Lung (tissue), 12 donors: ENCODE results near the gene MUC15. TPM values are rescaled to one million over a fixed set of nuclear protein-coding genes. Genes with fewer than 3 reads are reported as not detected.
A peak's percentile ranks its signal among the peaks of the same experiment; 100 is the strongest.

Experiments
- ATAC-seq: fragments of 200-7000 bp; cut with Tn5 transposase; one replicate; pipeline ENCODE4 v1.9.1; 2020; ENCODE audit warnings: moderate number of reproducible peaks; ENCODE audit not compliant: insufficient read depth, low FRiP score
- DNase-seq, 3 donors: peaks; one replicate each; pipeline ENCODE4 v3.0.0-alpha.2; 2013 to 2017
- H3K27ac ChIP-seq, 2 donors: one replicate each; pipeline ENCODE4 v1.5.1; 2013; ENCODE audit warnings: mild to moderate bottlenecking in 2 of 2, moderate library complexity in 2 of 2, control low read depth in 1 of 2, inconsistent platforms in 1 of 2, low read depth in 1 of 2, low read length in 1 of 2
- H3K27me3 ChIP-seq, 3 donors: one replicate each; pipeline ENCODE4 v1.5.1; 2013; ENCODE audit warnings: low read length in 2 of 3; ENCODE audit not compliant: control insufficient read depth in 3 of 3, insufficient read depth in 3 of 3
- H3K36me3 ChIP-seq, 4 donors: one replicate each; pipeline ENCODE4 v1.5.1; 2013; ENCODE audit warnings: low read length in 4 of 4, mild to moderate bottlenecking in 1 of 4, moderate library complexity in 1 of 4; ENCODE audit not compliant: control insufficient read depth in 4 of 4, insufficient read depth in 4 of 4
- H3K4me1 ChIP-seq, 5 donors: one replicate each; pipeline ENCODE4 v1.5.1; 2013; ENCODE audit warnings: low read length in 5 of 5, mild to moderate bottlenecking in 2 of 5, moderate library complexity in 1 of 5; ENCODE audit not compliant: control insufficient read depth in 5 of 5, insufficient read depth in 5 of 5
- H3K4me3 ChIP-seq: one replicate; pipeline ENCODE4 v1.5.1; 2013; ENCODE audit warnings: mild to moderate bottlenecking, control low read depth, moderate library complexity
- H3K9ac ChIP-seq, 2 donors: one replicate each; pipeline ENCODE4 v1.5.1; 2013; ENCODE audit warnings: low read length in 2 of 2, control low read depth in 1 of 2; ENCODE audit not compliant: insufficient read depth in 1 of 2
- H3K9me3 ChIP-seq, 4 donors: one replicate each; pipeline ENCODE4 v1.5.1; 2013; ENCODE audit warnings: low read length in 3 of 4, mild to moderate bottlenecking in 1 of 4, moderate library complexity in 1 of 4; ENCODE audit not compliant: control insufficient read depth in 4 of 4, insufficient read depth in 3 of 4
- CTCF ChIP-seq: IDR thresholded peaks from 2 replicates; pipeline ENCODE4 v1.5.1; 2012; ENCODE audit warnings: mild to moderate bottlenecking; ENCODE audit errors: control extremely low read depth, extremely low read depth
- WGBS, 2 donors: extraction: QIAGEN DNeasy Blood & Tissue Kit; methylation state at CpG; one replicate each; pipeline ENCODE4 v1.1.7; 2013; 5-methylcytosine and 5-hydroxymethylcytosine counted together
- polyA plus RNA-seq, 2 donors: library from polyadenylated mRNA; stranded (reverse); fragments of 200-250 nt; gene quantifications; one replicate each; pipeline ENCODE4 v1.2.1, GENCODE V29; 2013
- total RNA-seq, 2 donors: library from RNA; depleted of rRNA in 1 of 2; stranded (reverse); fragments of >200 nt in 1 of 2; gene quantifications; one replicate each; pipeline ENCODE4 v1.2.1, GENCODE V29; 2014 to 2021
- donor health status: control.
- donor health status: control.
- donor health status: Bipolar disorder and iron deficiency.
- donor health status: healthy.
- donor health status: DM: yes; HTN: yes; CAD: no.

MUC15 gene
- total and polyA plus RNA-seq, 4 donors: 4.6 to 12.1 (median 8.5) TPM

- H3K27ac ChIP-seq: no peak overlapping the region
- WGBS, 2 donors: 66 to 72% methylated on average over 2 of the region's 2 CpGs
These were observed 1.8 kb upstream of the MUC15 start for GRCh38 chr11:26573896-26574295.

GRCh38 chr11:26572770-26573402 is 823 bp upstream of the MUC15 start:
- H3K36me3 ChIP-seq: no peaks in the 10 kb centered on the region
- H3K27ac ChIP-seq: peak overlapping the region in 1 of 2 donors; percentile 64
- peak; percentile 91 for ATAC-seq
- 68 to 80% methylated on average over 11 of the region's 11 CpGs for WGBS, 2 donors
- peak in 2 of 3 donors; percentile 58 to 69 for DNase-seq
- H3K9me3 ChIP-seq: no peaks in the 10 kb centered on the region
- no peaks in the 10 kb centered on the region for H3K27me3 ChIP-seq
- H3K4me1 ChIP-seq: peaks cover 0 to 8% (median 0%) of the 10 kb centered on the region in 5 donors
- TF ChIP-seq CTCF: no peak
- H3K9ac ChIP-seq: no peak overlapping the region
- no peak overlapping the region for H3K4me3 ChIP-seq

More at GRCh38 chr11:26573896-26574295, 1.8 kb upstream of the MUC15 start:
- H3K9ac ChIP-seq: no peak overlapping the region
- ATAC-seq: no peak
- no peak overlapping the region for H3K4me3 ChIP-seq
- no peak for DNase-seq
- H3K36me3 ChIP-seq: no peaks in the 10 kb centered on the region
- no peak for TF ChIP-seq CTCF
- H3K9me3 ChIP-seq: no peaks in the 10 kb centered on the region
- H3K27me3 ChIP-seq: no peaks in the 10 kb centered on the region
- H3K4me1 ChIP-seq: peaks cover 0 to 8% (median 2%) of the 10 kb centered on the region in 5 donors

GRCh38 chr11:26569646-26570045 is 2.4 kb downstream of the MUC15 start:
- H3K9ac ChIP-seq: no peak overlapping the region
- peaks cover 0 to 8% (median 0%) of the 10 kb centered on the region in 5 donors for H3K4me1 ChIP-seq
- no peaks in the 10 kb centered on the region for H3K9me3 ChIP-seq
- DNase-seq: no peak
- H3K27ac ChIP-seq: no peak overlapping the region
- H3K27me3 ChIP-seq: no peaks in the 10 kb centered on the region
- WGBS, 2 donors: 71% methylated on average over 2 of the region's 2 CpGs
- H3K36me3 ChIP-seq: no peaks in the 10 kb centered on the region
- no peak overlapping the region for H3K4me3 ChIP-seq
- ATAC-seq: no peak
- TF ChIP-seq CTCF: no peak

GRCh38 chr11:26558190-26558589 is 13.9 kb downstream of the MUC15 start:
- Histone ChIP-seq H3K9ac (no peak overlapping the region), H3K36me3 (no peaks in the 10 kb centered on the region), H3K27ac (no peak overlapping the region), H3K4me3 (no peak overlapping the region), H3K27me3 (no peaks in the 10 kb centered on the region), H3K4me1 (peaks cover 0 to 4% (median 0%) of the 10 kb centered on the region in 5 donors), H3K9me3 (no peaks in the 10 kb centered on the region)
- 54 to 71% methylated on average over 4 of the region's 4 CpGs for WGBS, 2 donors
- ATAC-seq: no peak
- TF ChIP-seq CTCF: no peak
- peak in 1 of 3 donors; percentile 63 for DNase-seq
